ENCODE data around the gene ZNF574.
"Not testable (repeated sequence)": the region's sequence is repeated elsewhere in the genome, so short reads cannot be mapped to it uniquely, and the experiment has no call there.

ZNF574 gene

DNA sequence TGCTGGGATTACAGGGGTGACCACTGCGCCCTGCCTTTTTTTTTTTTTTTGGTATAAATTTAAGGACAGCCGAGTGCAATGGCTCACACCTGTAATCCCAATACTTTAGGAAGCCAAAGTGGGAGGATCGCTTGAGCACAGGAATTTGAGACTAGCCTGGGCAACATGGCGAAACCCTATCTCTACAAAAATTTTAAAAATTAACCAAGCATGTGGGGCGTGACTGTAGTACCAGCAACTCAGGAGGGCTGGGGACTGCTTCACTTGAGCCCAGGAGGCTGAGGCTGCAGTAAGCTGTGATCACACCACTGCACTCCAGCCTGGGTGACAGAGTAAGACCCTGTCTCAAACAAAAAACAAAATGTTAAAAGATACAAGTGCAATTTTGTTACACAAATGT lies 21.5 kb downstream of the ZNF574 start:
- H3K36me3 Mint-ChIP-seq (ENCODE audit: low read depth) = no peaks in the 10 kb centered on the region
- no peak overlapping the region for H3K27ac Mint-ChIP-seq
- no peak for DNase-seq
- no peak overlapping the region for H3K4me3 Mint-ChIP-seq
- H3K9me3 Mint-ChIP-seq = no peaks in the 10 kb centered on the region
- TF ChIP-seq, protein P1, sequence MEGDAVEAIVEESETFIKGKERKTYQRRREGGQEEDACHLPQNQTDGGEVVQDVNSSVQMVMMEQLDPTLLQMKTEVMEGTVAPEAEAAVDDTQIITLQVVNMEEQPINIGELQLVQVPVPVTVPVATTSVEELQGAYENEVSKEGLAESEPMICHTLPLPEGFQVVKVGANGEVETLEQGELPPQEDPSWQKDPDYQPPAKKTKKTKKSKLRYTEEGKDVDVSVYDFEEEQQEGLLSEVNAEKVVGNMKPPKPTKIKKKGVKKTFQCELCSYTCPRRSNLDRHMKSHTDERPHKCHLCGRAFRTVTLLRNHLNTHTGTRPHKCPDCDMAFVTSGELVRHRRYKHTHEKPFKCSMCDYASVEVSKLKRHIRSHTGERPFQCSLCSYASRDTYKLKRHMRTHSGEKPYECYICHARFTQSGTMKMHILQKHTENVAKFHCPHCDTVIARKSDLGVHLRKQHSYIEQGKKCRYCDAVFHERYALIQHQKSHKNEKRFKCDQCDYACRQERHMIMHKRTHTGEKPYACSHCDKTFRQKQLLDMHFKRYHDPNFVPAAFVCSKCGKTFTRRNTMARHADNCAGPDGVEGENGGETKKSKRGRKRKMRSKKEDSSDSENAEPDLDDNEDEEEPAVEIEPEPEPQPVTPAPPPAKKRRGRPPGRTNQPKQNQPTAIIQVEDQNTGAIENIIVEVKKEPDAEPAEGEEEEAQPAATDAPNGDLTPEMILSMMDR (IDR thresholded peaks at IDR 0.05) = no peak
- peaks cover 36% of the 10 kb centered on the region for H3K27me3 Mint-ChIP-seq (ENCODE audit: low read depth, poor library complexity)
- peaks cover 23% of the 10 kb centered on the region for H3K4me1 Mint-ChIP-seq

DNA sequence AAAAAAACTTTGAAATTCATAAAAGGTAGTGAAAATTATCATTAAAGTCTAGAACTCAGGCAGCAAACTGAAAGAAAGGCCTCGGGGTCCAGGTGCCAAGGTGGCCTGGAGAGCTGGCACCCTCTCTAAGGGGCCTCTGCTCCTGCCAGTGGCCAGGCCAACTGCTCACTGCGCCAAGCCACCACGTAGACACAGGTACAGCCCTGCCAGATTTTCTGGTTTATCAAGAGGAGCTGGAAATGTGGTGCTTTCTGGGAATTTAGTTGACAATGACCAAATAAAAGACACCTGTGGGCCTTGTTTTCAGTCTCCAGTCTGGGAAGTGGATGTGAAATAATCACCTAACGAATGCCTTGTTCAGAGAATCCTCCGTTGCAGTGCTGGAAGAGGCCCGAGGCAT lies 22.8 kb downstream of the ZNF574 start:
- no peak for DNase-seq
- Mint-ChIP-seq H3K4me1 (peaks cover 21% of the 10 kb centered on the region), H3K36me3 (ENCODE audit: low read depth) (no peaks in the 10 kb centered on the region), H3K4me3 (no peak overlapping the region), H3K27ac (no peak overlapping the region), H3K9me3 (no peaks in the 10 kb centered on the region), H3K27me3 (ENCODE audit: low read depth, poor library complexity) (peaks cover 43% of the 10 kb centered on the region)
- TF ChIP-seq, protein P1 (IDR thresholded peaks at IDR 0.05) = no peak

DNA sequence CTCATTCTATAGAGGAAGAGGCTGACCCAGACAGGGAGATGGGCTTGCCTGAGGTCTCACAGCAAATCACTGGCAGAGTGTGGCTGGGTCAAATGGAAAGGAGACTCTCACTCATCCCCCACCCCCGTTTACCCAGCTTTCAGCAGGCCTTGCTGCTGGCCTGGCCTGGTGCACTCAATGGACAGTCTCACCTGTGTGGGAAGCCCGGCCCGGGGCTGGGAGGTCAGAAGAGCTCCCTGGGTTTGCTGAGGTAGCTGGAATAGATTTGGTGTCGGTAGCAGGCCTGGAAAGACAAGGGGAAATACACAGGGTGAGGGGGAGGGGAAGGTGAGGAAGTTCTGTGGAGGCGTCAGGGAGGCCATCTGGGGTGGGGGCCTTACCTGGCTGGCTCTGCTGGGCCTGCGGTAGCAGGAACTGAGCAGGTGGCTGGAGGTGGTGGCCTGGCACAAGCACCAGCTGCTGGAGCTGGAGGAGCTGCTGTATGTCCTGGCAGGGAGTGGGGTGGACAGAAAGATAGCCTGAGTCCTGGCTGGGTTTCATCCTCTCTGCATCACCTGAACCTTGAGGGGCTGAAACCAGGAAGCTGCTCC lies 23.5 kb downstream of the ZNF574 start:
- DNase-seq = no peak
- H3K4me1 Mint-ChIP-seq = peaks cover 15% of the 10 kb centered on the region
- peaks cover 46% of the 10 kb centered on the region for H3K27me3 Mint-ChIP-seq (ENCODE audit: low read depth, poor library complexity)
- H3K4me3 Mint-ChIP-seq = no peak overlapping the region
- TF ChIP-seq, protein P1 (IDR thresholded peaks at IDR 0.05) = no peak
- no peaks in the 10 kb centered on the region for H3K36me3 Mint-ChIP-seq (ENCODE audit: low read depth)
- H3K9me3 Mint-ChIP-seq = no peaks in the 10 kb centered on the region
- no peak overlapping the region for H3K27ac Mint-ChIP-seq

DNA sequence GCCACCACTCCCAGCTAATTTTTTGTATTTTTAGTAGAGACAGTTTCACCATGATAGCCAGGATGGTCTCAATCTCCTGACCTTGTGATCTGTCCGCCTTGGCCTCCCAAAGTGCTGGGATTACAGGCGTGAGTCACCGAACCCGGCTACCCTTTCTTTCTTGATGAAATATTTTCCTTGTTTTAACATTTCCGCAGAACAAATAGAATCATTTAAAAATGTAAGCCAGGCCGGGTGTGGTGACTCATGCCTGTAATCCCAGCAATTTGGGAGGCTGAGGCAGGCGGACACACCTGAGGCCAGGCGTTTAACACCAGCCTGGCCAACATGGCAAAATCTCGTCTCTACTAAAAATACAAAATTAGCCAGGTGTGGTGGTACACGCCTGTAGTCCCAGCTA lies 24.3 kb downstream of the ZNF574 start:
- not testable (repeated sequence) for DNase-seq; H3K9me3 Mint-ChIP-seq; H3K4me3 Mint-ChIP-seq; H3K27ac Mint-ChIP-seq; H3K36me3 Mint-ChIP-seq (ENCODE audit: low read depth)
- H3K4me1 Mint-ChIP-seq = peaks cover 11% of the 10 kb centered on the region
- peaks cover 48% of the 10 kb centered on the region for H3K27me3 Mint-ChIP-seq (ENCODE audit: low read depth, poor library complexity)

DNA sequence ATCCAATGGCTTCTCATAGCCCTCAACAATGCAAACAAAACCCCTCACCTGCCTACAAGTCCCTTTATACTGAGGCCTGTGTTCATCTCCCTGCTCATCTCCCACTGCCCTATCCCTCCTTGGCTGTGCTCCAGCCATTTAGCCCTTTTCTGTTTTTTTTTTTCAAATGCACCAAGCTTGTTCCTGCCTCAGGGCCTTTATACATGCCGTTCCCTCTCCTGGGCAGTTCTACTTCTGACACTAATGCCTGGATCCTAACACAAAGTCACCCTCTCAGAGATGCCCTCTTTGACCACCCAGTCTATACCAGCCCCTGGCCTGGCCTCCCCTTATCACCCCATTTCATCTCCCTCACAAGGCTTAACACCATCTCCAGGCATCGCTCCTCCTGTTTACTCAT lies 26.9 kb downstream of the ZNF574 start:
- Mint-ChIP-seq H3K4me1 (peaks cover 3% of the 10 kb centered on the region), H3K27ac (no peak overlapping the region), H3K4me3 (no peak overlapping the region), H3K9me3 (no peaks in the 10 kb centered on the region), H3K36me3 (ENCODE audit: low read depth) (no peaks in the 10 kb centered on the region), H3K27me3 (ENCODE audit: low read depth, poor library complexity) (peaks cover 49% of the 10 kb centered on the region)
- TF ChIP-seq, protein P1 (IDR thresholded peaks at IDR 0.05) = no peak
- no peak for DNase-seq

DNA sequence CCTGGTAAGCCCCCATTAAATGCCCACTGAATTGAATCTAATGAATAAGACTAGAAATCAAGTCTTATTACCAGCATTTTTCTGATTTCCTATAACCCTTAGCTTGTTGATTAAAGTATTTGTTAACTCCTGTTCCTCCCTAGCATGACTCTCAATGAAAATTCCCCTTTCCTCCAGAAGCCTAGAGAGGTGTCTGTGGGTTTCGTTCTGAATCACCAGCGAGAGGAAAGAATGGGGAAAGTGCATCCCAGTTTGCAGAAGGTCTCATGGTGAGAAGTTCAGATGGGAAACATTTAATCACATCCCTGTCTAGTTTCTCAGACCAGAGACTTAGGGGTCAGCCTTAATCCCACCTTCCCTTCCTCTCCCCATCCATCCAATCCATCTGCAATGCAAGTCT lies 29.4 kb downstream of the ZNF574 start:
- TF ChIP-seq, protein P1 (IDR thresholded peaks at IDR 0.05) = no peak
- Mint-ChIP-seq H3K4me1 (peaks cover 11% of the 10 kb centered on the region), H3K9me3 (no peaks in the 10 kb centered on the region), H3K36me3 (ENCODE audit: low read depth) (no peaks in the 10 kb centered on the region), H3K27me3 (ENCODE audit: low read depth, poor library complexity) (peaks cover 56% of the 10 kb centered on the region), H3K4me3 (no peak overlapping the region), H3K27ac (no peak overlapping the region)
- no peak for DNase-seq
